ENCODE measurements around the gene GATA2.

Gene GATA2

GRCh38 chr3:128524374-128525299 is 31.6 kb upstream of the GATA2 start:
- TF ChIP-seq EGR1 (IDR thresholded peaks at IDR 0.05) (no peak), CEBPB (IDR thresholded peaks at IDR 0.05) (no peak)

GRCh38 chr3:128523591-128523990 is 30.6 kb upstream of the GATA2 start:
- TF ChIP-seq RAD21 (IDR thresholded peaks at IDR 0.05; ENCODE audit: low read depth) (no peak), TCF12 (IDR thresholded peaks at IDR 0.05; ENCODE audit: low read depth) (no peak), MAX (IDR thresholded peaks at IDR 0.05) (no peak)

DNA sequence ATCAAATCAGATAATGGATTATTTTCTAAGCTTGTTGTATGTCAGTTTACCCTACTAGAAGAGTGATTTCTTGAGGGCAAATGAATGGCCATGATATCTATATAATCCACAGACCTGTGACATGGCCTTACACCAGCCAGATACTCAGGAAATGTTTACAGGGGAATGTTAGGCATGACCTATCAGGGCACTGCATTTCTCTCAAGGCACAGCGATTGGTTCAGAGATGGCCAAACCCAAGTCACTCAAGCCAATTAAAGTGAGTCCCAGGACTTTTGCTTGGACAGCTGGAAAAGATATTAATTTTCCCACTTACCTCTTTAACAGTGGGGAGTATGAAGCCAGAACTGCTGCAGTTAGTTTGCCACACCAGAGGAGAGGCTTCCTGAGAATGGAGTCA is 28.7 kb upstream of the GATA2 start:
- TF ChIP-seq, protein P1, sequence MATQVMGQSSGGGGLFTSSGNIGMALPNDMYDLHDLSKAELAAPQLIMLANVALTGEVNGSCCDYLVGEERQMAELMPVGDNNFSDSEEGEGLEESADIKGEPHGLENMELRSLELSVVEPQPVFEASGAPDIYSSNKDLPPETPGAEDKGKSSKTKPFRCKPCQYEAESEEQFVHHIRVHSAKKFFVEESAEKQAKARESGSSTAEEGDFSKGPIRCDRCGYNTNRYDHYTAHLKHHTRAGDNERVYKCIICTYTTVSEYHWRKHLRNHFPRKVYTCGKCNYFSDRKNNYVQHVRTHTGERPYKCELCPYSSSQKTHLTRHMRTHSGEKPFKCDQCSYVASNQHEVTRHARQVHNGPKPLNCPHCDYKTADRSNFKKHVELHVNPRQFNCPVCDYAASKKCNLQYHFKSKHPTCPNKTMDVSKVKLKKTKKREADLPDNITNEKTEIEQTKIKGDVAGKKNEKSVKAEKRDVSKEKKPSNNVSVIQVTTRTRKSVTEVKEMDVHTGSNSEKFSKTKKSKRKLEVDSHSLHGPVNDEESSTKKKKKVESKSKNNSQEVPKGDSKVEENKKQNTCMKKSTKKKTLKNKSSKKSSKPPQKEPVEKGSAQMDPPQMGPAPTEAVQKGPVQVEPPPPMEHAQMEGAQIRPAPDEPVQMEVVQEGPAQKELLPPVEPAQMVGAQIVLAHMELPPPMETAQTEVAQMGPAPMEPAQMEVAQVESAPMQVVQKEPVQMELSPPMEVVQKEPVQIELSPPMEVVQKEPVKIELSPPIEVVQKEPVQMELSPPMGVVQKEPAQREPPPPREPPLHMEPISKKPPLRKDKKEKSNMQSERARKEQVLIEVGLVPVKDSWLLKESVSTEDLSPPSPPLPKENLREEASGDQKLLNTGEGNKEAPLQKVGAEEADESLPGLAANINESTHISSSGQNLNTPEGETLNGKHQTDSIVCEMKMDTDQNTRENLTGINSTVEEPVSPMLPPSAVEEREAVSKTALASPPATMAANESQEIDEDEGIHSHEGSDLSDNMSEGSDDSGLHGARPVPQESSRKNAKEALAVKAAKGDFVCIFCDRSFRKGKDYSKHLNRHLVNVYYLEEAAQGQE (IDR thresholded peaks at IDR 0.05; ENCODE audit: low read depth) = no peak
- TF ChIP-seq NFIC (IDR thresholded peaks at IDR 0.05) = no peak
- no peak for TF ChIP-seq CREB1 (IDR thresholded peaks at IDR 0.05; ENCODE audit: low read depth)
- TF ChIP-seq RAD21 (IDR thresholded peaks at IDR 0.05; ENCODE audit: low read depth) = no peak
- no peak for TF ChIP-seq FOXM1 (IDR thresholded peaks at IDR 0.05; ENCODE audit: borderline replicate concordance, low read depth)
- TF ChIP-seq EP300 (IDR thresholded peaks at IDR 0.05; ENCODE audit: borderline replicate concordance) = no peak
- no peak for TF ChIP-seq ZBTB7A (IDR thresholded peaks at IDR 0.05; ENCODE audit: low read depth)
- no peak for TF ChIP-seq TCF12 (IDR thresholded peaks at IDR 0.05; ENCODE audit: low read depth)
- no peak for TF ChIP-seq USF1 (IDR thresholded peaks at IDR 0.05)
- no peak for TF ChIP-seq MAX (IDR thresholded peaks at IDR 0.05)
- TF ChIP-seq CEBPB (IDR thresholded peaks at IDR 0.05) = no peak
- no peak for TF ChIP-seq TAF1 (IDR thresholded peaks at IDR 0.05; ENCODE audit: low read depth)
- TF ChIP-seq TEAD4 (IDR thresholded peaks at IDR 0.05) = no peak
- TF ChIP-seq EGR1 (IDR thresholded peaks at IDR 0.05) = no peak
- no peak for TF ChIP-seq YY1 (IDR thresholded peaks at IDR 0.05; ENCODE audit: low read depth)

DNA sequence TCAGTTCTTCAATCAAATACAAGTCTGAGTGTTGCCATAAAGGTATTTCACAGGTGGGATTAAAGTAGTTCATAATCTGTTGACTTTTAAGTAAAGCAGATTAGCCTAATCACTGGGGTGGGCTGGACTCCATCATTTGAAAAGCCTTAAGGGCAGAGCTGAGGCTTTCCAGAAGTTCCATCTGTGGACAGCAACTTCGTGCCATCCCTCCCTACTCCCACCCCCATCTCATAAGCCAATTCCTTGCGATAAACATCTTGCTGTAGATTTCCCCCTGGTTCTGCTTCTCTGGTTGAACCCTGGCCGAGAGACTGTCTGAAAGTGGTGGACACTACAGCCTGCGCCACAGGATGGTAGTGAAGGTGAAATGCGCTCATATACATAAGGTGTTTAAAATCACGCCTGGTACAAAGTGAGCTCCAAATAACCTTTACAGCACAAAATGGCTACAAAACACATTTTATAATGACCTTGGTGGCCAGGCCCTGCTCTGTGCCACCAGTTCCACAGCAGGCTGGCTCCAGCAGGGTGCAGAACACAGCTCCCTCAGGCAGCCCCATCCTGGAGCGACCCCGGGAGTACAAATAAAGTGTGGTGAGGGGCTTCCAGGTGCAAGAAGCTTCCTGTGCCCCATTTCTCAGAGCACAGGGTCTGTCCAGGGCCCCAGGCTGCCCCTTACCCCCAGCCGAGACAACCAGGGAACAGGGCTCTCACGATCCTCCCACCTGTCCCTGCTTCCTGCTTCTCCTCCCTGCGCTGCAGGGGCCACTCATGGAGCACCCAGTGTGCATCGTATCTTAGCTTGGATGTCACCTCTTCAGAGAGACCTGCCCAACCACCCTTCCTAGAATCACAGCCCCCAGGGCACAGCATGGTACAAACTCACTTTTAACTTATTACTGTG is 25.8 kb upstream of the GATA2 start:
- no peak for TF ChIP-seq NFIC (IDR thresholded peaks at IDR 0.05)
- no peak for TF ChIP-seq EGR1 (IDR thresholded peaks at IDR 0.05)
- TF ChIP-seq TCF12 (IDR thresholded peaks at IDR 0.05; ENCODE audit: low read depth) = no peak
- no peak for TF ChIP-seq RAD21 (IDR thresholded peaks at IDR 0.05; ENCODE audit: low read depth)
- no peak for TF ChIP-seq FOXM1 (IDR thresholded peaks at IDR 0.05; ENCODE audit: borderline replicate concordance, low read depth)
- TF ChIP-seq TEAD4 (IDR thresholded peaks at IDR 0.05) = no peak
- TF ChIP-seq ZBTB7A (IDR thresholded peaks at IDR 0.05; ENCODE audit: low read depth) = no peak
- TF ChIP-seq, protein P1 (IDR thresholded peaks at IDR 0.05; ENCODE audit: low read depth) = no peak
- TF ChIP-seq CEBPB (IDR thresholded peaks at IDR 0.05) = no peak

DNA sequence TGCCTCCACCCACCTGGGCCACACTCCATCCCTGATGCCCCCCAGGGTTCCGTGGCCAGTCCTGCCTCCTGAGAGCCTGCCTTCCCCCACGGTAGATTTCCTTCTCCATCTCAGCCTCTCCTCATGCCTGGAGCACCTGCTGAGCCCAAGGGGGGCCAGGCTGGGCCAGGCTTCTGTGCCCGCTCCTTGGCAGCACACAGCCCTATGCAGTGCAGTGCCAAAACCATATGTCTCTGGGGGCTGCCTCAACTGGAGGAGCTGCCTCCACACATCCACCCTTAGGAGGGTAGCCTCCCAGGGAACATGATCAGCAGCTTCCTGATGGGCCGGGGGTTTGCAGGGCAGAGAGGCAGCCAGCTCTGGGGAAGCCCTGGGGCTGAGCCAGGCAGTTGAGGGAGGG is 24.6 kb upstream of the GATA2 start:
- TF ChIP-seq TCF12 (IDR thresholded peaks at IDR 0.05; ENCODE audit: low read depth) = no peak
- no peak for TF ChIP-seq FOXM1 (IDR thresholded peaks at IDR 0.05; ENCODE audit: borderline replicate concordance, low read depth)
- TF ChIP-seq, protein P1 (IDR thresholded peaks at IDR 0.05; ENCODE audit: low read depth) = no peak
- no peak for TF ChIP-seq NFIC (IDR thresholded peaks at IDR 0.05)
- TF ChIP-seq EP300 (IDR thresholded peaks at IDR 0.05; ENCODE audit: borderline replicate concordance) = no peak
- no peak for TF ChIP-seq YY1 (IDR thresholded peaks at IDR 0.05; ENCODE audit: low read depth)
- TF ChIP-seq RAD21 (IDR thresholded peaks at IDR 0.05; ENCODE audit: low read depth) = no peak
- TF ChIP-seq TAF1 (IDR thresholded peaks at IDR 0.05; ENCODE audit: low read depth) = no peak
- no peak for TF ChIP-seq EGR1 (IDR thresholded peaks at IDR 0.05)
- TF ChIP-seq TEAD4 (IDR thresholded peaks at IDR 0.05) = no peak
- TF ChIP-seq CEBPB (IDR thresholded peaks at IDR 0.05) = no peak
- no peak for TF ChIP-seq CREB1 (IDR thresholded peaks at IDR 0.05; ENCODE audit: low read depth)
- no peak for TF ChIP-seq MAX (IDR thresholded peaks at IDR 0.05)
- TF ChIP-seq USF1 (IDR thresholded peaks at IDR 0.05) = no peak
- no peak for TF ChIP-seq ZBTB7A (IDR thresholded peaks at IDR 0.05; ENCODE audit: low read depth)
